ENCODE data around the gene MFSD11. TPM values are rescaled to one million over a fixed set of nuclear protein-coding genes. Genes with fewer than 3 reads are reported as not detected.
"Not testable (repeated sequence)": the region's sequence is repeated elsewhere in the genome, so short reads cannot be mapped to it uniquely, and the experiment has no call there.

The MFSD11 gene
- total RNA-seq, 1 donor from 2014 or later, result 32.3 TPM

GRCh38 chr17:76721463-76721862 is 16.5 kb upstream of the MFSD11 start:
- Histone ChIP-seq H3K36me3 (peaks cover 89% of the 10 kb centered on the region), H3K4me3 (no peak overlapping the region), H3K9me3 (no peaks in the 10 kb centered on the region), H3K27ac (no peak overlapping the region), H3K27me3 (no peaks in the 10 kb centered on the region), H3K4me1 (peaks cover 31% of the 10 kb centered on the region)
- ATAC-seq, result no peak
- DNase-seq, result peak; percentile 42
- intact Hi-C loops (cut with DNase I), result no loop called here
- no peak for TF ChIP-seq CTCF (IDR thresholded peaks at IDR 0.05)

- TF ChIP-seq CTCF (IDR thresholded peaks at IDR 0.05), result no peak
- H3K4me1 ChIP-seq, result peaks cover 23% of the 10 kb centered on the region
- peaks cover 81% of the 10 kb centered on the region for H3K36me3 ChIP-seq
- intact Hi-C loops (cut with DNase I), result no loop called here
- no peak overlapping the region for H3K27ac ChIP-seq
- ATAC-seq, result no peak
- H3K4me3 ChIP-seq, result no peak overlapping the region
- H3K9me3 ChIP-seq, result no peaks in the 10 kb centered on the region
- no peaks in the 10 kb centered on the region for H3K27me3 ChIP-seq
- peak; percentile 23 for DNase-seq
These were observed 15.6 kb upstream of the MFSD11 start for GRCh38 chr17:76722279-76722678.

GRCh38 chr17:76722977-76723376 is 14.9 kb upstream of the MFSD11 start:
- peak; percentile 9 for DNase-seq
- peaks cover 74% of the 10 kb centered on the region for H3K36me3 ChIP-seq
- H3K4me3 ChIP-seq; H3K27me3 ChIP-seq; H3K9me3 ChIP-seq; H3K27ac ChIP-seq; intact Hi-C loops (cut with DNase I); ATAC-seq: not testable (repeated sequence)
- peaks cover 27% of the 10 kb centered on the region for H3K4me1 ChIP-seq

GRCh38 chr17:76723812-76724211 is 14.1 kb upstream of the MFSD11 start:
- Histone ChIP-seq H3K27ac (no peak overlapping the region), H3K4me1 (peaks cover 34% of the 10 kb centered on the region), H3K27me3 (no peaks in the 10 kb centered on the region), H3K9me3 (no peaks in the 10 kb centered on the region), H3K36me3 (peaks cover 65% of the 10 kb centered on the region), H3K4me3 (no peak overlapping the region)
- DNase-seq, result peak; percentile 15
- no peak for ATAC-seq
- intact Hi-C loops (cut with DNase I), result no loop called here
- TF ChIP-seq CTCF (IDR thresholded peaks at IDR 0.05), result no peak

- Histone ChIP-seq H3K36me3 (peaks cover 46% of the 10 kb centered on the region), H3K4me3 (peak overlapping the region; percentile 99), H3K27ac (peak overlapping the region; percentile 100), H3K9me3 (no peaks in the 10 kb centered on the region), H3K27me3 (no peaks in the 10 kb centered on the region), H3K4me1 (peaks cover 41% of the 10 kb centered on the region)
- TF ChIP-seq CTCF (IDR thresholded peaks at IDR 0.05), result no peak
- ATAC-seq (peak; percentile 67), DNase-seq (peak; percentile 92)
- intact Hi-C loops (cut with DNase I), result no loop called here
These were observed 12.2 kb upstream of the MFSD11 start for GRCh38 chr17:76725580-76726230.

- Histone ChIP-seq H3K27ac (peak within 1 kb of the TSS; percentile 100), H3K27me3 (no peaks in the 10 kb centered on the region), H3K4me3 (peak within 1 kb of the TSS; percentile 99), H3K4me1 (peaks cover 41% of the 10 kb centered on the region), H3K36me3 (peaks cover 45% of the 10 kb centered on the region), H3K9me3 (no peaks in the 10 kb centered on the region)
- ATAC-seq (peak; percentile 95), DNase-seq (peak; percentile 99)
- intact Hi-C loops (cut with DNase I), result no loop called here
- no peak for TF ChIP-seq CTCF (IDR thresholded peaks at IDR 0.05)
These were observed 11.6 kb upstream of the MFSD11 start, which contains the start of gene JMJD6 for GRCh38 chr17:76726231-76726775. TSS of gene JMJD6 (minus strand) at chr17:76726606. CDS start at chr17:76726475, 131 bp downstream.
